Thyroid gland (tissue), 4 donors: ENCODE results near the gene TRMU.

ENCODE experiments used
- CTCF ChIP-seq, 6 experiments: fragments of 200-600 bp in 3 of 6; fragments of 450-650 bp in 3 of 6; sonication (generic) in 3 of 6; IDR thresholded peaks; one replicate each; pipeline ENCODE4 v1.5.1; 2016 to 2019; ENCODE audit warnings: antibody characterized with exemption in 6 of 6, mild to moderate bottlenecking in 2 of 6, inconsistent platforms in 1 of 6, moderate library complexity in 1 of 6
- POLR2A ChIP-seq, 2 donors: fragments of 450-650 bp; IDR thresholded peaks; one replicate each; pipeline ENCODE4 v1.6.1; 2017; ENCODE audit warnings: antibody characterized with exemption in 2 of 2, mild to moderate bottlenecking in 2 of 2, moderate library complexity in 1 of 2

DNA sequence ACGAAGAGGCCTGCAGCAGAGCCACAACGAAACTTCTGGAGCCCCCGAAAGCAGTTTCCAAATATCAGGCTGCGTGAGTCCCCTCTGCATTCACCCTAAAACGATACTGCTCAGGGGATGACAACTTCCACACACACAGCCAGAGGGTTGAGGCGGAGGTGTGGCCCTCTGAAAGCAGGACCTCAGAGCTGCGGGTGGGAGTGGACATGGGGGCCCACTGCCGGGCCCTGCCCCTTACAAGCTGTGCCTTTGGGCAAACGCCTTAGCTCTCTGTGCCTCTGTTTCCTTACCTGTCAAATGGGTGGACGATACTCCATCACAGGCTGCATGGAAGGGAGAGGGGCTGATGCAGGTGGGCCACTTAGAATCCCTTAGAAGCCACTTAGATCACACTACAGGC, 53.1 kb downstream of the TRMU start:
- TF ChIP-seq CTCF (IDR thresholded peaks at IDR 0.05) (no peak), POLR2A (IDR thresholded peaks at IDR 0.05) (no peak)
